ENCODE data around the gene FOXP1.

The FOXP1 gene

DNA sequence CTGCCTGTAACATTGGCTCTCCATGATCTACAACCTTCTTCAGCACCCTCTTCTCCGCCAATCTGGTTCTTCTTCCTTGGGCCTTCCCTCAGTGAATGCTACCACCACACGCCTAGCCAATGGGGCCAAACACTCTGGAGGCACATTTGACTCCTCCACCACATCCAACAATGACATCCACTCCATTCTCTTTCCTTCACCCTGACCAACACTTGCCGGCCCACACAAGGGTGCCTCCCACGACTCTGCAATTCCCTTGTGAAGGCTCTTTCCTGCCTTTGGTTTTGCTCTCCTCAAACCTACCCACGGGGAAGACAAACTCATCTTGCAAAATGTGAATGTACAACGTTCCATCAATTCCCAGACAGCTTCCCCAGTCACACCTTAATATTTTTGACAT lies 263.8 kb downstream of the FOXP1 start:
- FAIRE-seq, result no peak

DNA sequence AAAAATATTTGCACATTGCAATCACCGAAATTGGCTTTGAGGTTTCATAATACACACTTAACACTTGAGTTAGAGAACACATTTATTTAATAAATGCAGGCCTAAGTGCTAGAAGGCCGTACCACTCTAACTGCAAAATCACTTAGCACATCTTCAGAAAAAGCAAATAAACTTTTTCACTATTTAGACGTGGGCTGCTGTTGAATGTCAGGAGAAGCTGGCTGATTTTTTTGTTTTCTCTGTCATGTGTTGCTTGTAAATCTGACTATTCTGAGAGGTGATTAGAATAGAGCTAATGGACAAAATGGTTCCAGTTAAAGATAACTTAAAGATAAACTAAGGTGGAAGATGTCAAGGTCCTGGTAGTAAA lies 265.1 kb downstream of the FOXP1 start:
- FAIRE-seq, result no peak

DNA sequence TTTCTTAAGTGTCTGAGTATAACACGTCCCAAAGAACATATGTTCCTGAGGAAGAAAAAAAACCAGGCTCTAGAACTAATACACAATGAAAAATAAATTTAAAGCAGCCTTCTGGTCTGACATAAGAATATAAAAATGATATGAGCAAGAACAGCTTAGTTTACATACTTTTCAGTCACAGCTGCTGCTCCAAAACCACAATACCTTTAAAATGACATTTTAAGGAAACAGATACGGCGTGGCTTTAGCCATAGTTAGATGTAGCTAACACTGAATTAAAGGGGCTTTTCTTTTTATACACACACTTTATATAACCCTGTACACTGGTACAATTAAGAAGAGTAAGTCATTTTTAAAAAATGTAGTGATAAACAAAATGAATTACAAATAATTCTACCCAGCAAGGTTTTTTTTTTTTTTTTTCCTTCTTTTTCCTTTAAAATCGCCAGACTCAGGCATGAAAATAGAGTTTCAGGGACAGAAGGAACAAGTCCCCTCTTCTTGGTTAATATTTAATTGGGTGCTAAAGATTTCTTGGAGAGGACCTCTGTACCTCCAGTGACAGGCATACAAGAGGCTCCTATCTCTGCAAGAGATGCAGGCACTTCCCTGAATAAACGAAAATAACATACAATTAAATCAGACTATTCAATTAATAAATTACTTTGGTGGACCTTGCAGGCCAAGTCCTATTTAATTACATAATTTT lies 265.6 kb downstream of the FOXP1 start:
- no peak for FAIRE-seq

DNA sequence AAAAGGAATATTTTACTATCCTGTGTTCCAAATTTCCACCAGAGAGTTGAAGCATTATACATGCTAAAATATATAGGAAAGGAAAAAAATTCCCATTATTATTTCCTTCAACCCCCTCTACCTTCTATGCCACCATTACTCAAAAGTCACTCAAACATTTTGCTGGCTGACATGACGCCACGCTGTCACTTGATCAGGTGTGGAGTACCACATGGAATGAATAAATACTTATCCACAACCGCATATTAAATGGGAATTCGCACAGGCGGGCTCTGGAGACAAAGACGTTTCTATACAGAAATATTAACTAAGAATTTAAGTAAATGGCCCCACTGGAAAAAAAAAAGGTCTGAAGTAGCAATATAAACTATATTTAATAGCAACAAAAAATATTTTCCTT lies 266.4 kb downstream of the FOXP1 start:
- FAIRE-seq, result no peak

DNA sequence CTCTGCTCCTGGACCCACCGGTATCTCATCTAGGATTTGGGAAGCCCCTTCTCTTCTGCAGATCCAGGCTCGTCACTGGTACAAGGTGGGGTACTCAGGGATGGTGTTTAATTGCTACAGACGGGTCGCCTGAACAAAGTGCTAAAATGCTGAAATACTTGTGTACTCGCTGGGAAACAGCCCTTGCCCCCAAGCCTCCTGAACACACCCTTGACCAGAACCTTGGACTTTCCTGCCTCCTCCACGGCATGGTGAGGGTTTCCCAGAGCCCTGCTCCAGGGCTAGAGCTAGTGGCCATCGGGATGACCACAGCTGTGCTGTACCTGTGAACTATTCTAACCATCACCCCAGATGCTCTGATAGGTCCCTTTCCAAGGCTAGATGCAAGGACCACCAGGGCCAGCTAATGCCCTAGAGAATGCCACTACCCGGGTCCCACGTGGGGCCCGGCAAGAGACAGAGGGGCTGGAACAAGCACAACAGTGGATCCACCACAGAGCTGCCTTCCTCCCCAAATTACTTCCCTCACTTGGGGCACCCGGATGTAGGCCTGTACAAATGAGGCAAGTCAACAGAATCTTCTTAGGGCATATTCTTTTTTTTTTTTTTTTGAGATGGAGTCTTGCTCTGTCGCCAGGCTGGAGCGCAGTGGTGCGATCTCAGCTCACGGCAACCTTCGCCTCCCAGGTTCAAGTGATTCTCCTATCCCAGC lies 267.3 kb downstream of the FOXP1 start:
- no peak for FAIRE-seq

DNA sequence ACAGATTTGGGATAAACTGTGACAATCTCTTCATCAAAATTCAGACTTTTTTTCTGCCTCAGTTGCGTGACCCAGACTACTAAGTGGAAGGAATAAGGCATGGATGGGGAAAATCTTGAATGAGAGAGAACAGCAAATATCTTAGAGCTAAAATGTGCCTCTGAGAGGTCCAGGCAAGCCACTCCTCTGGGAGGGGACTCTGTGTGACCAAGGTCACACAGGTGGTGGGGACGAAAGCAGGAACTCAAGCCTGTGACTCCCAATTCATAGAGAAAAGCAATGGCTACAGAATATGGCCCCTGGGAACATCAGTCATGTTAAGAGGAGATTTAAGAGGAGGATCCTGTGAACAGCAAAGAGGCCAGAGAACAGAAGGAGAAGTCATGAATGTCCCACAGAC lies 268.1 kb downstream of the FOXP1 start:
- no peak for FAIRE-seq

DNA sequence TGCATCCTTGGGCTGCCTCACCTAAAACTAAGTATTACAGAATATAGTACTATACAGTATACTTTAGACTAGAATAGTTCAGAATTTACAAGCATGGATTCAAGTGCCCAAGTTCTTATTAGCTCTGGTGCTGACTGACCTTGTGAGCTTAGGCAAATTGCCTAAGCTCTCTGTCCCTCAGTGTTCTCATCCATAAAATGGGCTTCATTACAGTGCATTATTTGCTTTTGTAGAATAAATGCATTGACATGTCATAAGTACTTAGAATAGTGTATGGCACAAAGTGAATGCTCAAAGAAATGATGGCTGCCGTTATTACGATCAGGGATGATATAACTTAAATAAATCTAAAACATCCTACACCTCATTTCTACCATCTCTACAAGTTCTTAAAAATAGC lies 269.7 kb downstream of the FOXP1 start:
- FAIRE-seq, result no peak

DNA sequence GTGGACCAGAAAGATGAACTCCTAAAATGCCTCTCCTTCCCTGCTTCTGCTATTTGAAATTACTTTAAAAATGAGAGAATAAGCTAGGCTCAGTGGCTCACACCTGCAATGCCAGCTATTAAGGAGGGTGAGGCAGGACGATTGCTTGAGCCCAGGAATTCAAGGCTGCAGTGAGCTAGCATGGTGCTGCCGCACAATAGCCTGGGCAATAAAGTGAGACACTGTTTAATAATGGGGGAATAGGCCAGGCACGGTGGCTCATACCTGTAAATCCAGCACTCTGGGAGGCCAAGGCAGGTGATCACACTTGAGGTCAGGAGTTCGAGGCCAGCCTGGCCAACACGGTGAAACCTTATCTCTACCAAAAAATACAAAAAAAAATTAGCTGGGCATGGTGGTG lies 271.1 kb downstream of the FOXP1 start:
- no peak for FAIRE-seq

DNA sequence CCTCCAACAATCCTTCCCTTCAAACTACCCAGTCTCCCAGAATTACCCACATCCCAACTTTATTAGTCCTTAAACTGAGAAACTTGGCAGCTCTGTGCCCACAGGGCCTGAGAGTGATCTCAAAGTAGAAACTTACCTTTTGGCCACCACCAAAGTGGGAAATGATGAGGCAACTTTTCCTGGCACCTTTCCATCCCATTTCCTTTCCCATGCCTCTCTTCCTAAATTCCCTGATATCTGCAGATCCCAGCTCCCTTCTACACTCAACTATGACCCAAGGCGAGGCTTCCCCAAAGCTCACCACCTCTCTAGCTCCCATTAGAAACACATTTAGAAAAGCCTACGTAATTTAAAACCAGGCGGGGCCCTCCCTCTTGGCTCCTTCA lies 271.9 kb downstream of the FOXP1 start:
- no peak for FAIRE-seq

DNA sequence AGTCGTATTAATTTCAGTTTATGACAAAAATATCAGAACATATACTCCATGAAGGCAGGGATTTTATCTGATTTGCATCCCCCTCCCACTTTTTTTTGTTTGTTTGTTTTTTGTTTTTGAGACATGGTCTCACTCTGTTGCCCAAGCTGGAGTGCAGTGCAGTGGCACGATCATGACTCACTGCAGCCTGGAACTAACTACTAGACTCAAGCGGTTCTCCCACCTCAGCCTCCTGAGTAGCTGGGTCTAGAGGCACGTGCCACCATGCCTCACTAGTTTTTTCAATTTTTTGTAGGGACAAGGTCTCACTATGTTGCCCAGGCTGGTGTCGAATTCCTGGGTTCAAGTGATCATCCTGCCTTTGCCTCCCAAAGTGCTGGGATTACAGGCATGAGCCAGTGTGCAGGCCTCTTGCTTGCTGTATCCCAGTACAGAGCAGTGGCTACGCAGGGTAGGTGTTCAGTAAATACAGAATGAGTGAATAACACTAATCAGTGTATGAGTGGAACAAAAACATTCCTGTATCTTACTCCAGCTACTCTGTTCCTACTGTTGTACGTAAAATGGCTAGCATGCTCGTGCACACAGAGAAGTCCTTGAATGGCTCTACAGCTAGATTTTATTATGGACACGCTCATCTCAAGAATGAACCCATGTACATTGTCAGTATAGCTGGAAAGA lies 272.4 kb downstream of the FOXP1 start:
- no peak for FAIRE-seq

DNA sequence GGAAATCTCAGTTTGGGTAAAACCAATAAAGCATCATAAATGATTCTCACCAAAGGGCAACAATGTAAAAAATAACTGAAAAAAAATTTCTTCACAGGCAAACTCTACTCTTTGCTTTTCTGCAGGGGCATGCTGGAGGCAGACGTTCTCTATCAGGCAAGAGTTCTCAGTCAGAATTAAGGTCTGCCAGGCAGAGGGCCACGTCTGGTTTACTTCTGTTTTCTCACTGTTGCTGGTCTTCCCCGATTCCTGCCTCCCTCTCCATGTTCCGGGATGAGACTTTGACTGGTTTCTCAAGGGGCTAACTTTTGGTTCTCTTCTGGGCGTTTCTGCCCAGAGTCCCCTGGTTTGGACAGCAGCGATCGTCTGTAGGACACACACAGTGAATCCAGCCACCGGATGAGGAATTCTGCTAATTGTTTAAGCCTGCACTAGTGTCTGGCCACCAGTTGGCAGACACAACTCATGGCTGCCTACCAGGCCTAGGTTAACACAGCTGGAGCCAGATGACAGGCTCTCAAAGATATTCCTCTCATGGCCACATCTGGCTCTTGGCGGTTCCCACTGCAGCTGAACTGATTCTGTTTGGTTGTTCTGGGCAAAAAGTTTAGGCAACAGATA lies 273.1 kb downstream of the FOXP1 start:
- no peak for FAIRE-seq

DNA sequence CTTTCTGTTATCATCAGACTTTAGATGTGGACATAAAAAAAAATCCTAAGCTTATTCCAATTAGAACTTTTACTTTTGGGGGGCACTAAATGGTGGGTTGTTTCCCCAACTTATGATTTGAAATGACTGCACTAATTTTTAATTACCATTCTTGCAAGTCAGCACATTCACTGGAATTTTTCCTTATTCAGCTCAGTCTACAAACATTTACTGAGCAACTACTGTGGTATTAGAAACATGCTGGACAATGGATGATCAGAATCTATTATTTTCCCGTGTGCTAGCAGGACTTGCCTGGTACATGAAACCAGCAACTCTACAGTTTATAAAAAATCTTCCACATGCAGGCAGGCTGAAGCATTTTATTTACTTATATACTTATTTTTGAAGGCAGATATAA lies 273.6 kb downstream of the FOXP1 start:
- FAIRE-seq, result no peak

DNA sequence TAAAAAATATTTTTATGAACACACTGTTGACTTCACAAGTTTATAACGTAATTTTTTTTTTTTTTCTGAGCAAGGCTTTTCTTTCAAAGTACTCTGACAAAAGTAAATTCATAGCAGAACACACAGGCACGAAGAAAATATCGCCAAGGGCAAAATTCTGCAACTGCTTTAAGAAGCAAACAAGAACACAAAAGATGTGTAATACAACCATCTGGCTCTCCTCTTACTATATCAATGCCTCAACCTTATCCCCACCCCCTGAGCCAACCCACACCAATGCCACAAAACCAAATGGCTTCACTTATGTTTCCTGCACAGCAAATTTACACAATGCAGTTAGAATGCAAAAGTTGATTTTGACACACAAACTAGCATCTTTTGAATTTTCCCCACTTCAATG lies 274.2 kb downstream of the FOXP1 start:
- no peak for FAIRE-seq

DNA sequence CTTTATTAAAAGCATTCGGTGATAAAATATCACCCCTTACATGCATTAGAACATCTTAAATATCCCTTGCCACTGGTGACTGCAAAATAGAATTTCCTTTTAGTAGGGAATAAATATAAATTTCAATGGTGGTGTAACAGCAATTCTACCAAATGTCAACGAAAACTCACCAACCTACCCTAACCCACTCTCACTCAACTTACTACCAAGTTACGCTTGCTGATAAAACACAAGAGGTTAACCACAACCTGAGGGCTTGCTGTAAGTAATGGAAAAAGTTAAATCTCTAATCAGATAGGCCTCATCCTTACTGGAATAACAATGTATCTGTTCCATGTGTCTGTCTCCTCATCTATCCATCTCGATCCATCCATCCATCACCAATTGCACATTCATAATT lies 274.7 kb downstream of the FOXP1 start:
- no peak for FAIRE-seq

DNA sequence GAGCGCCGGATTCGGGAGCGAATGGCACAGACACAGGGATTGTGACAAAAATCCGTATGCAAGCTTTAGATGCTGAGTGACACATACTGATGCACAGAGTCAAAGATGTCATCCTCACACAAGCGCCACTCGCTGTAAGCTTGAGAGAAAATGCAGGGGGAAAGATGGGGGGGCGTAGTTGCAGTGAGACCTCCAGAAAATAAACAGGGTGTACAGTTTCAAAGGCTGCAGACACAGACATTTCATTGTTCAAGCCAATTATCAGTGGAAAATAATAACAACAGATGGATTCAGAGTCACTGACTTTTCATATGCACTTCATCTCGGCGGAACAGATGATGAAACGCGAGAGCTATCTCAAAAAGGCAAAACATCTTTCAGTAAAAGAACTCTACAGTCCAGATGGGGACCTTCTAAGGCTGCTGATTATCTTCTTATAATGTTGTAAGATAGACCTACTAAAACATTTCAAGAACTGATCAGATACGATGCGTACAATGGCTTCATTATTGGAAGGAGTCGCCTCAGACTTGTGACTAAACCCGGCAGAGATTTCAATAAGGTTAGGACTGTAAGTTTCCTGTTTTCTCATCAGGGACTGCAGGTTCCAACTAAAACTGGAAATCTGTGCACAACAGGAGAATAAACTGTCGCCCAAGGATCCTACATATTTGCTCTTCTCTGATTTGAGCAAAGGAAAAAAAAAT lies 275.4 kb downstream of the FOXP1 start:
- FAIRE-seq, result no peak

DNA sequence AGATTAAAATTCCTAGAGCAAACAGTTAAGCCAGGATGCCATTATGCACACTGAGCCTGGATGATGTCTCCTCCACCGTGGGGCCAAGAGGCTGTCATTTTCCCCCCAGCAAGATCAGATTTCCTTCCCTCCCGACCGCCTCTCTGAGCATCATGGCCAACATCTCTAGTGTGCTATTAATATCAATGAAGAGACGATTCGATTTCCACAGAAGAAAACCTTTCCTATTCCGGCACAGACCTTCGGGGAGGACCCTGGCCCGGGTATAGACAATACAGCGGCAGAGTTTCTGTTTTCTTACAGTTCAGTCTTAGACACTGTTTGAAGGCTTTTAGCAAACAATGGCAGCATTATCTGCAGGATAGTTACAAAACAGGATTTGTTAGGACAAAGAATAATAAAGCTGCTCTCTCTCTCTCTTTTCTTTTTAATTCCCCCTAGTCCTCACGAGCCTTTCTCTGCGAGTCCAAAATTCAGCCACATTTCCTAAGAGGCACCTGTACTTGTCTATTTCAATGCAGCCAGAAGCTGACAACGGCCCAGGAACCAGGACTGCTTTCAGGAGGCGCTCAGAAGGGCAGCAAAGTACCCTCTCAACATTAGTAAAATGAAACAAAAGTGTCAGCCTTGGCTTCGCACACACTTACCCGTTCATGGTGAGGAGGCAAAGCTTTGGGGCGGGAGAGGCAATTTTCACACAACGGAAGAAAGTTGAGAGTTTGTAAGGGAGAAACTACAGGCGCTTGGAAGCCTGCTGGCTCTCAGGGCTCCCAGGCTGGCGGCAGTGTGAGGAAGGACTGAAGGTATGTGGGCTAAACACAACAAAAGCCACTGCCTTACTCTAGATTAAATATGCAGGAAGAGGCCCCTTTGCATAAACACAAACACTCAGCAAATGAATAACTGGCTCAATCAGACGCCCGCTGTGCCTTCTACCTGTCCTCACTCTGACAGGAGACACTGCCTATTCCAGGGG lies 278.0 kb downstream of the FOXP1 start:
- no peak for FAIRE-seq

DNA sequence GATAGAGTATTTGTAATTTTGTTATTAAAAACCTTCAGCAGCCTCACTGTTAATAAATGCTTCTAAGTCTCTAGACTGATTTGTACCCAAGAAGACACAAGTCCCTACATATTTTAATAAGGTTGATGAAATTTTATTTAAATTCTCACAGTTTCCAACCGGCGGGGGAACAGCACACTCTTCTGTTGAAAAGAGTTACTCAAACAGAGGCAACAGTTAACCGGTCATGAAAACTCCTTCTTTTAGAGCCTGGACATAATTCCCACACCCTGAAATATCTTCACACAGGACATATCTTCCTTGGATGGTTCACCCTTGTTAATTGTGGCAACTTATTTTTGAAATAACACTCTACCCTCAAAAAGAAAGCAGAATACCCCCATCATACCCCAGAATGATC lies 278.8 kb downstream of the FOXP1 start:
- no peak for FAIRE-seq

DNA sequence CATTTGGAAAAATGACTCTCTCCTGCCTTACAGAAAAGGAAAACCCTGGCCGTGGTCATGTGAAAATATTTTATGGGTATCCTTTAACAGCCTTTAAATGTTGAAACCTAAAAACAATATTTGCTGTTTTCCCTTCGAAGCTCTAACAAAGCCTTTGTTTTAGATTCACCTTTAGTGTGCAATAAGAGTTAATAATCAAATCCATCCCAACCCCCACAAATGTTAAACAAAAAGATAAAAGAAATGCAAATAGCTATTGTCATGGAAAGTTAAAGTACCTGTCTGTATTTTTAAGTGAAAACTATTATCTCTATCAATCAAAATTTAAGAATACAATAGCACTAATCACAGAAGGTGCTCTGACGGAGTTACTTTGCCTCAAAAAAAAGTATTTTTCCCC lies 279.3 kb downstream of the FOXP1 start:
- no peak for FAIRE-seq

DNA sequence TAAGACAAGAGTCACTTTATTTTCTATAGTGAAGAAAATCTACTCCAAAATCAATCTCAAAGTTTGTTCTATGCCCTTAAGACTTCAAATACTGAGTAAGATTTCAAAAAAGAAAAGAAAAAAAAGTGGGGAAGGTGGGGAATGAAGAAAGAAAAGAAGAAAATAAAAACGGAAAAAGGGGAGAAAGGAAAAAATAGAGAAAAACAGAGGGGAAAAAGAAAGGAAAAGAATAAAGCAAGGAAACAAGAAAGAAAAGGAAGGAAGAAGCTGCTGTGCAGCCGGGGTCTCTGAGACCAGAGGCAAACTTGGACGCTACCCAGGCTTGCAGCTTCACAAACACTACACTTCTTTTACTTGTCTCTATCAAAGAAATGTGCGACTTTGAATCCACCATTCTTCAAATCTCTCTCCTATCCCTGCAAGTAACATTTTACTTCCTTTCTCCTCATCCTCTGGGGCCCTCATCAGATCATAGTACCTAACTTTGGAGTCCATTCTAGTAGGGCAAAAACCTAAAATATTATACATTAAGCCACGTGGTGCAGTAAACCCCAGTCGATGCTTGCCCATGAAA lies 279.8 kb downstream of the FOXP1 start:
- no peak for FAIRE-seq

DNA sequence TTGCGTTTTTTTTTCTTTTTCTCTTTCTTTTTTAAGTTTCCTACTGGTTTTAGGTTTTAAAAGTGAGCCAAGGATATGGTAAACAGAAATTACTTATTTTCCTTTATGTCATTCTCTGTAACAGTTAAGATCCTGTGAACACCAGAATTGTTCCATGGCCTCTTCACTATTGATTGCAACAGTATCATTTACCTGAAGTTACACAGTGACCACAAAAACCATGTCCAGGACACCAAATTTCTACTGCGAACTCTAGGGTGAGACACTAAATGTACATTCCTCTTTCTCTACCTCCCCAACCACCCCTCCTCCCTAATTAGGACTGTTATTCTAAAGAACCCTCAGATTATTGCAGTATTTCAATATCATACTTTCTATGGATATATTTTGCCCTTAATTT lies 280.9 kb downstream of the FOXP1 start:
- no peak for FAIRE-seq

DNA sequence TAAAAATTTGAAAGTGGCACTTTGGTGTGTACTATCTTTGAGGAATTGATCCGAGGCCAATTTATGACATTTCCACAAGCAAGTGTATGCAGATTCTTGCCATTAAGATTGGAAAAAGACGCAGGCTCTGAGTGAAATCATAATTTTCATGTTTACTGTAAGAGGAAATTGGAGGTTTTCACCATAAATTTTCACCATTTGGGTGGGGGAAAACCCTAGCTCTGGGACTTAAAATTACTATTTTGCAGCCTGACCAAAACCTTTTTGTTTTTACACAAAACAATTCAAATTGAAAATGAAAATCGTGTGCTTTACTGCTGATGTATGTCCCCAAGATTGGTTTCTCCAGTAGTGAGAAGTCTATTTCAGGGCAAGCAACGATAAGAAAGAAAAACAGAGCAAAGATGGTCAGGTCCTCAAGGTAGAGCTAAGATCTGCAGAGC lies 282.6 kb downstream of the FOXP1 start:
- FAIRE-seq, result no peak

DNA sequence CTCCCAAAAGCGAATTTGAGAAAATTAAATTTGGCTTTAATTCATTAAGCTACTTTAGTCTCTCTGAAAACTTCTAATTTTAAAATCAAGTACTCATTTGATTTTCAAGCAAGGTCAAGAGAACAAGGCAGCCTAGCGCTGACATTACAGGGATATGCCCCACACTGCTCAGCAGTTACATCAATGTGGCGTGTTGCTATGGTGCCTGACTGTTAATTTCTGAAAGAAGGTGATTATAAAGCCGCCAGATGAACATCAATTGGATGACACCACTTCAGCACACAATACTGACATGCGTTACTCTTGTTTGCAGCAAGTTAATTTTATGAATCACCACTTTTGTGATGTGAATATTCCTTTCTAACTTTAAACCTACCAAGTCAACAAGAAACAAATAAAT lies 284.4 kb downstream of the FOXP1 start:
- FAIRE-seq, result no peak

Measured in A204.1 (cell line).